Mucosa of rectum (tissue), 2 donors: Measurements from ENCODE around the gene UGT1A3.

Experiments used
- H3K27ac ChIP-seq, 2 donors: one replicate each; pipeline ENCODE4 v1.7.0; 2013; ENCODE audit warnings: inconsistent platforms in 2 of 2, low read depth in 2 of 2, low read length in 2 of 2
- H3K27me3 ChIP-seq, 2 donors: one replicate each; pipeline ENCODE4 v1.7.0; 2013; ENCODE audit warnings: low read length in 2 of 2; ENCODE audit not compliant: control insufficient read depth in 2 of 2, insufficient read depth in 2 of 2
- H3K36me3 ChIP-seq, 2 donors: one replicate each; pipeline ENCODE4 v1.7.0; 2013; ENCODE audit warnings: low read length in 2 of 2; ENCODE audit not compliant: control insufficient read depth in 2 of 2, insufficient read depth in 2 of 2
- H3K4me1 ChIP-seq, 2 donors: one replicate each; pipeline ENCODE4 v1.7.0; 2013; ENCODE audit warnings: low read length in 2 of 2, mild to moderate bottlenecking in 1 of 2; ENCODE audit not compliant: control insufficient read depth in 2 of 2, insufficient read depth in 2 of 2
- H3K4me3 ChIP-seq, 2 donors: one replicate each; pipeline ENCODE4 v1.7.0; 2013; ENCODE audit warnings: low read length in 2 of 2
- H3K9ac ChIP-seq, 2 donors: one replicate each; pipeline ENCODE4 v1.7.0; 2013; ENCODE audit warnings: low read length in 2 of 2, low read depth in 1 of 2, mild to moderate bottlenecking in 1 of 2
- H3K9me3 ChIP-seq, 2 donors: one replicate each; pipeline ENCODE4 v1.7.0; 2013; ENCODE audit warnings: low read length in 2 of 2; ENCODE audit not compliant: control insufficient read depth in 2 of 2
- donor health status: healthy.
- donor health status: Normal muscosa, but diverticular disease.

Gene UGT1A3

DNA sequence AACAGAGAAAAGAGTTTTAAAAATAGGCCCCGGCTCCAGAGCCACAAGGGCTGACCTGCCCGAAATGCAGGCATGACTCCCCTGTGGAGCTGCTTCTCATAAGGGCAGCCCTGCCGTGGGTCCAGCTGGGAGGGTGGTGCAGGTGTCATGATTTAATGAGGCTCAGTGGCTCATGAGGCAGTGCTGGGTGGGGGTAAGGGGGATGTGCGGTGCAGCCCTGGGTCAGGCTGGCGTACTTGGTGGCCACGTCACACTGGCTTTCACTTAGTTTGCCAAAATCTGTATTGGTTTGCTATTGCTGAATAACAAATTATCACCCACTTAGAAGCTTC, 91.9 kb downstream of the UGT1A3 start:
- no peaks in the 10 kb centered on the region for H3K27me3 ChIP-seq
- H3K9ac ChIP-seq, result no peak overlapping the region
- no peak overlapping the region for H3K4me3 ChIP-seq
- H3K36me3 ChIP-seq, result no peaks in the 10 kb centered on the region
- H3K27ac ChIP-seq, result no peak overlapping the region
- no peaks in the 10 kb centered on the region for H3K9me3 ChIP-seq
- H3K4me1 ChIP-seq, result no peaks in the 10 kb centered on the region

DNA sequence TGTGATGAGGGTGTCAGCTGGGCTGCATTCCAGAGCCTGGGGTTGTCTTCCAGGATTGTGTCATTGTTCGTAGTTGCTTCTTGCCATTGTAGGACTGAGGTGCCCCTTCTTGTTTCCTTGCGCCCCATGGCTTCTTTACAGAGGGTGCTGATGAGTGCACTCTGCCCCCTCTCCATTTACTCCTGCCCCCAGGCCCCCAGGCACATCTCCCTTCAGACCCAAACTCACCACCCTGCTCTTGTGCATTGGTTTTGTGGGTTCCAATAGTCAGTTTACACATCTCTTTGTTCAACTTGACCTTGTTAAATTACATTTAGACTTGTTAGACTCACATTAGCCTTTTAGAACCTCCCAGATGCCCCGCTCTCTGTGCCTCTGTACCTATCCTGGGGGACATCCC, 92.4 kb downstream of the UGT1A3 start:
- Histone ChIP-seq H3K9ac (no peak overlapping the region), H3K27ac (no peak overlapping the region), H3K36me3 (no peaks in the 10 kb centered on the region), H3K9me3 (no peaks in the 10 kb centered on the region), H3K27me3 (no peaks in the 10 kb centered on the region), H3K4me3 (no peak overlapping the region), H3K4me1 (no peaks in the 10 kb centered on the region)

DNA sequence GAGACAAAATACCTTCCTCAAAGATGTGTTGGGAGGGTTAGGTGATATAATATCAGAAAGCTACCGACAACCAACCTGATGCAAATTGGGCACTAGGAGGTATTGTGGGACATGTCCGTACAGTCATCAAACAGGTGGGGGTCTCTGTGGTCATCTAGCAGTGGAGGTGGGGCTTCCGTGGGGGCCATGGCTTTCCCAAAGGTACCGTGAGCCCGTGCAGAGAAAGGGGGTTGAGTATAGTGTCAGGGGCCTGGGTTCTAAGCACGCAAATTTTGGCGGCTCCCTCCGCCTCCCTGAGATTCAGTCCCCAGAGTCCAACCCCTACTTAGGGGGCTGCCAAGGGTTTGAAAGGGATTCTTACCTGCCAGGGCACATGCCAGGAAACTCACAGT, 92.9 kb downstream of the UGT1A3 start:
- Histone ChIP-seq H3K4me1 (no peaks in the 10 kb centered on the region), H3K27me3 (no peaks in the 10 kb centered on the region), H3K27ac (no peak overlapping the region), H3K4me3 (no peak overlapping the region), H3K36me3 (no peaks in the 10 kb centered on the region), H3K9ac (no peak overlapping the region), H3K9me3 (no peaks in the 10 kb centered on the region)

DNA sequence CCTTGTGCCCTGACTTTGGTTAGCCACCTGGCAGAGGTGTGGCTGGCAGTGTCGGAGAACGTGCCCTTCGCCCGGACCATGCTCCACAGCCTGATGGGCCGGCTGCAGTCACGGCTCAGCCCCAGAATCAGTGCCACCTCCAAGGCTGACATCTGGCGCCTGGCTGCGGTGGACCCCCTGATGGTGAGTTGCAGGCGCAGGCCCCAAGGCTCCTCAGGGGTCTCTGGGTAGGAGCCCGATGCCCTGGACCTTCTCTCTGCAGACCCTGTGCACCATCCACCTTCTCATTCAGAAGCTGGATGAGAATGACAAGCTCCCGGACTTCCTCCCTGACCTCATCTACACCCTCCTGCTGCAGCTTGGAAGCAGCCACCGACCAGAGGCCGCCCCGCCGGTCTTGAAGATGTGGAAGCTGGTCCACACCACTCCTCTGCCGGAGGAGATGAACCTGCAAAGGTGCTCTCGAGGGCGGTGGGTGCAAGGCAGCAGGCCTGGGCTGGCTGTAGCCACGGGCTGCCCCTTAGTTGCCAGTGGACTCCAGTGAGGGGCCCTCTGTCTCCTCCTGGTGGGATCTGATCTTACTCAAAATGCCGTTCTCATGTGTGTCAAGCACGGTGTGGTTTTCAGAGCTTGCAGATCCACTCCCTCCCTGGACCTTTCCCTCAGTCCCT, 93.4 kb downstream of the UGT1A3 start:
- H3K4me1 ChIP-seq, result no peaks in the 10 kb centered on the region
- H3K36me3 ChIP-seq, result no peaks in the 10 kb centered on the region
- H3K27ac ChIP-seq, result no peak overlapping the region
- no peaks in the 10 kb centered on the region for H3K27me3 ChIP-seq
- no peaks in the 10 kb centered on the region for H3K9me3 ChIP-seq
- no peak overlapping the region for H3K4me3 ChIP-seq
- H3K9ac ChIP-seq, result no peak overlapping the region
